GM23248 (cell line): Measurements from ENCODE around the gene THADA. TPM values are rescaled to one million over a fixed set of nuclear protein-coding genes. Genes with fewer than 3 reads are reported as not detected.

Source experiments
- DNase-seq: peaks from one replicate; pipeline ENCODE4 v3.0.0-alpha.2; 2015
- H2AFZ ChIP-seq: fragments of 200-600 bp; sonication (generic); 2 replicates; pipeline ENCODE4 v1.6.1; 2016; ENCODE audit warnings: antibody characterized with exemption
- H3F3A ChIP-seq: fragments of 200-600 bp; sonication (generic); 2 replicates; pipeline ENCODE4 v1.6.1; 2016; ENCODE audit warnings: mild to moderate bottlenecking, antibody characterized with exemption, mixed run types; ENCODE audit not compliant: insufficient read depth
- H3K27ac ChIP-seq: fragments of 200-600 bp; sonication (generic); 2 replicates; pipeline ENCODE4 v1.5.1; 2016; ENCODE audit warnings: mild to moderate bottlenecking
- H3K27me3 ChIP-seq: fragments of 200-600 bp; sonication (generic); replicated peaks from 2 replicates; pipeline ENCODE4 v1.6.1; 2016; ENCODE audit warnings: mild to moderate bottlenecking; ENCODE audit not compliant: insufficient read depth
- H3K36me3 ChIP-seq: fragments of 200-600 bp; sonication (generic); 2 replicates; pipeline ENCODE4 v1.6.1; 2016; ENCODE audit warnings: low read depth, mild to moderate bottlenecking
- H3K4me1 ChIP-seq: fragments of 200-600 bp; sonication (generic); 2 replicates; pipeline ENCODE4 v1.6.1; 2016; ENCODE audit warnings: mild to moderate bottlenecking; ENCODE audit not compliant: insufficient read depth
- H3K4me2 ChIP-seq: fragments of 200-600 bp; sonication (generic); one replicate; pipeline ENCODE4 v1.6.1; 2016; ENCODE audit warnings: mild to moderate bottlenecking; ENCODE audit not compliant: unreplicated experiment
- H3K4me3 ChIP-seq: fragments of 200-600 bp; sonication (generic); 2 replicates; pipeline ENCODE4 v1.5.1; 2016; ENCODE audit warnings: mild to moderate bottlenecking
- H3K79me2 ChIP-seq: fragments of 200-600 bp; sonication (generic); 2 replicates; pipeline ENCODE4 v1.6.1; 2016; ENCODE audit warnings: mild to moderate bottlenecking; ENCODE audit not compliant: insufficient read depth
- H3K9ac ChIP-seq: fragments of 200-600 bp; sonication (generic); 2 replicates; pipeline ENCODE4 v1.6.1; 2016; ENCODE audit warnings: mild to moderate bottlenecking
- H3K9me2 ChIP-seq: fragments of 200-600 bp; sonication (generic); 2 replicates; pipeline ENCODE4 v1.6.1; 2016; ENCODE audit warnings: mixed run types, mild to moderate bottlenecking, moderate library complexity; ENCODE audit not compliant: insufficient read depth
- H3K9me3 ChIP-seq: fragments of 200-600 bp; sonication (generic); one replicate; pipeline ENCODE4 v1.6.1; 2017; ENCODE audit warnings: low read depth
- H4K20me1 ChIP-seq: fragments of 200-600 bp; sonication (generic); 2 replicates; pipeline ENCODE4 v1.6.0; 2016; ENCODE audit not compliant: insufficient read depth
- EZH2 ChIP-seq: fragments of 200-600 bp; sonication (generic); IDR thresholded peaks from 2 replicates; pipeline ENCODE4 v1.6.1; 2018; ENCODE audit warnings: antibody characterized with exemption, mild to moderate bottlenecking; ENCODE audit not compliant: insufficient read depth, poor library complexity, severe bottlenecking
- EZH2phosphoT487 ChIP-seq: fragments of 200-600 bp; sonication (generic); IDR thresholded peaks from 2 replicates; pipeline ENCODE4 v1.6.1; 2018; ENCODE audit warnings: antibody characterized with exemption, moderate library complexity, mild to moderate bottlenecking, low read depth; ENCODE audit not compliant: insufficient read depth
- WGBS, 2 experiments: methylation state at CpG; one replicate each; pipeline ENCODE4 v1.1.6; 2015 to 2017; ENCODE audit warnings: low lambda C conversion rate in 2 of 2, low coverage in 1 of 2; ENCODE audit errors: missing lambda C conversion rate in 2 of 2; 5-methylcytosine and 5-hydroxymethylcytosine counted together
- in situ Hi-C: fragments of 300-500 bp; cut with MboI; formaldehyde crosslinking; loops from 2 replicates; pipeline ENCODE4 v1.15.0; 2020
- polyA plus RNA-seq: library from polyadenylated mRNA; unstranded; fragments of >200 nt; fragmentation: Nextera tagmentation; extraction: Ambion mirVana; gene quantifications from 2 replicates; pipeline ENCODE4 v1.2.1, GENCODE V29; 2016
- total RNA-seq: library from RNA; depleted of rRNA; stranded (reverse); fragments of >200 nt; shearing (Covaris generic); gene quantifications from 2 replicates; pipeline ENCODE4 v1.2.3, GENCODE V29; 2014

Gene THADA
- total and polyA plus RNA-seq, 2 experiments from 2014 or later, result 14.1 to 15.8 TPM

DNA sequence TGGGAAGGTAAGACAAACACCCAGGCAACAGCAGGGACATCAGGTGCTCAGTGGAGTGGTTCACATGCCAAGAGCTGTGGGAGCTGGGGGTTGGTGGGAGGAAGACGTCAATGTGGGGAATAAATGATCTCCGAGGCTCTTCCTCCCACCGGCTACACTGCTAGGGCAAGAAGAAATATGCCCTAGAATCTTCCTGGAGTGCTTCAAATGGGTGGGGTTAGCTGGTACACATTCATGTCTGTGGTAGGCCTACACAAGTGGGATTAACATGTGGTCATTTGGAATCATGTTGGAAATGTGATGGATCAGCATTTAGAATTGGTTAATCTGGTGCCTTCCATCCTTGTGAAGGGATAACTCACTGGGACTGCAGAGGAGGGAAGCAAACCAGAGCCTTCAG, 357.0 kb downstream of the THADA start:
- Histone ChIP-seq H4K20me1 (no peaks in the 10 kb centered on the region), H3K9me2 (no peaks in the 10 kb centered on the region), H3K4me1 (peaks cover 8% of the 10 kb centered on the region), H3K9me3 (no peaks in the 10 kb centered on the region), H3K9ac (no peak overlapping the region), H3K79me2 (no peaks in the 10 kb centered on the region), H3K4me2 (peak overlapping the region; percentile 61), H2AFZ (no peak overlapping the region), H3K27me3 (no peaks in the 10 kb centered on the region), H3K4me3 (no peak overlapping the region), H3K36me3 (no peaks in the 10 kb centered on the region), H3K27ac (no peak overlapping the region), H3F3A (peaks cover 9% of the 10 kb centered on the region; the same call in 1 of the 2 replicates)
- in situ Hi-C loops, result loop anchor here (10.0 kb wide), 2 partner anchors 246 to 394 kb away; no protein-coding TSS in a partner anchor
- DNase-seq, result peak; percentile 4
- 77 to 80% methylated on average over 3 of the region's 3 CpGs for WGBS, 2 experiments
- TF ChIP-seq EZH2phosphoT487, result no peak

DNA sequence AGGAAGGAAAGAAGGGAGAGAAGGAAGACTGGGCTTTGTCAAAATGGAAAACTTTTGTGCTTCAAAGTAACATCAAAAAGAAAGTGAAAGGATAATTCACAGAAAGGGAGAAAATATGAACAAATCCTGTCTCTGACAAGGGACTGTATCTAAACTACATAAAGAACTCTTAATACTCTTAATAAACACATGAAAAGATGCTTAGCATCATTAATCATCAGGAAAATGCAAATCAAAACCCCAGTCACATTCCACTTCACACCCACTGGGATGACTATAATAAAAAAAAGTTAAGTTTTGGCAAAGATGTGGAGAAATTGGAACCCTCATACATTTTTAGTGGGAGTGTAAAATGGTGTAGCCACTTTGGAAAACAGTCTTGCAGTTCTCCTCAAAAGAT, 357.7 kb downstream of the THADA start:
- H3K27ac ChIP-seq, result peak overlapping the region; percentile 13
- no peaks in the 10 kb centered on the region for H3K36me3 ChIP-seq
- peak; percentile 48 for DNase-seq
- H3K79me2 ChIP-seq, result no peaks in the 10 kb centered on the region
- H4K20me1 ChIP-seq, result no peaks in the 10 kb centered on the region
- no peaks in the 10 kb centered on the region for H3K27me3 ChIP-seq
- no peaks in the 10 kb centered on the region for H3K9me3 ChIP-seq
- H3K9ac ChIP-seq, result 0 out of 2 replicates have a peak overlapping the region, but pooled peaks have one; percentile 0
- peaks cover 8% of the 10 kb centered on the region for H3K4me1 ChIP-seq
- TF ChIP-seq EZH2, result no peak
- TF ChIP-seq EZH2phosphoT487, result no peak
- no peaks in the 10 kb centered on the region for H3K9me2 ChIP-seq
- 0 out of 2 replicates have a peak overlapping the region, but pooled peaks have one; percentile 4 for H3K4me3 ChIP-seq
- H3K4me2 ChIP-seq, result peak overlapping the region; percentile 61
- in situ Hi-C loops, result loop anchor here (10.0 kb wide), 2 partner anchors 247 to 393 kb away; no protein-coding TSS in a partner anchor
- H2AFZ ChIP-seq, result no peak overlapping the region
- peaks cover 9% of the 10 kb centered on the region; the same call in 1 of the 2 replicates for H3F3A ChIP-seq

DNA sequence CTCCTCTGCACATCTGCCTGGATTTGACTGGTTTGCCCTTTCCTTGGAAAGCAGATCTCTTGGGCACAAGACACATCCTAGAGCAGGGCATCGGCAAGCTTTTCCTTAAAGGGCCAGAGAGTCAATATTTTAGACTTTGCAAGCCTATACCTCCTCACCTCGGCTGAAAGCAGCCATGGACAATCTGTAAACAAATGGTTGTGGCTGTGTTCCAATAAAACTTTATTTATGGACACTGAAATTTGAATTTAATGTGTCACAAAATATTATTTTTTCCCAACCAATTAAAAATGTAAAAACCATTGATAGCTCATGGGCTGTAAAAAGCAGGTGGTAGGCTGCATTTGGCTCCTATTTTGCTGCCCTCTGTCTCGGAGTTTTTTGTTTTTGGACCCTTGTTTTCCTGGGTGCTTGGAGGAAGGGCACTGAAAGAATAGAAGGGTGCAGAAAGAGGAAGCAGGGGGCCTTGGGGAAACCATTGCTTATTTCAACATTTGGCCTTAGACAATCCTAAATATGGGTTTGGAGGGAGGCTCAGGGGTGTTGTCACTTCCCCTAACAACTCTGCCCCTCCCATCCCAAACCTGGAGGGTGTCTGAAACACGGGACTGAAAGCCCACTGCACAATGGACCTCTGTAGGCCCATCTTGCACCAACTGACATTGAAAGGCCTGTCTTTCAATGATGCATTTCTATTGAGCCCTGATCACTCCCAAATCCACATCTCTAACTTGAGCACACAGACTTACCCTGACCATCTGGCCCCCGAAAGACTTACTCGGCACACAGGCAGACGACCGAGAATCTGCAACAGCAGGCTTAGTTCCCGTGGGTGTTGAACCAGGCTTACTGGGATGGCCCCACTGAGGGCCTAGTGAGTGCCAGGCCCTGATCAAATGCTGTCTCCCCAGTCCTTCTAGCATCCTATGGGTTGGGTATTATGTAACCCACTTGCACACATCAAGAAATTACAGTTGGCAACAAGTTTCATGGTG, 362.3 kb downstream of the THADA start:
- H3K4me3 ChIP-seq, result no peak overlapping the region
- peaks cover 15% of the 10 kb centered on the region for H3K4me1 ChIP-seq
- no peaks in the 10 kb centered on the region for H3K79me2 ChIP-seq
- H3K36me3 ChIP-seq, result no peaks in the 10 kb centered on the region
- TF ChIP-seq EZH2phosphoT487, result no peak
- no peak for TF ChIP-seq EZH2
- H3K27ac ChIP-seq, result no peak overlapping the region
- no peaks in the 10 kb centered on the region for H3K27me3 ChIP-seq
- no peaks in the 10 kb centered on the region for H4K20me1 ChIP-seq
- no peaks in the 10 kb centered on the region for H3K9me3 ChIP-seq
- 89 to 94% methylated on average over 9 of the region's 9 CpGs for WGBS, 2 experiments
- in situ Hi-C loops, result loop anchor here (10.0 kb wide), 2 partner anchors 251 to 389 kb away; no protein-coding TSS in a partner anchor
- no peak for DNase-seq
- H3K9me2 ChIP-seq, result no peaks in the 10 kb centered on the region
- H3K4me2 ChIP-seq, result no peak overlapping the region
- no peak overlapping the region for H2AFZ ChIP-seq
- no peak overlapping the region for H3K9ac ChIP-seq
- peaks cover 15% of the 10 kb centered on the region for H3F3A ChIP-seq

DNA sequence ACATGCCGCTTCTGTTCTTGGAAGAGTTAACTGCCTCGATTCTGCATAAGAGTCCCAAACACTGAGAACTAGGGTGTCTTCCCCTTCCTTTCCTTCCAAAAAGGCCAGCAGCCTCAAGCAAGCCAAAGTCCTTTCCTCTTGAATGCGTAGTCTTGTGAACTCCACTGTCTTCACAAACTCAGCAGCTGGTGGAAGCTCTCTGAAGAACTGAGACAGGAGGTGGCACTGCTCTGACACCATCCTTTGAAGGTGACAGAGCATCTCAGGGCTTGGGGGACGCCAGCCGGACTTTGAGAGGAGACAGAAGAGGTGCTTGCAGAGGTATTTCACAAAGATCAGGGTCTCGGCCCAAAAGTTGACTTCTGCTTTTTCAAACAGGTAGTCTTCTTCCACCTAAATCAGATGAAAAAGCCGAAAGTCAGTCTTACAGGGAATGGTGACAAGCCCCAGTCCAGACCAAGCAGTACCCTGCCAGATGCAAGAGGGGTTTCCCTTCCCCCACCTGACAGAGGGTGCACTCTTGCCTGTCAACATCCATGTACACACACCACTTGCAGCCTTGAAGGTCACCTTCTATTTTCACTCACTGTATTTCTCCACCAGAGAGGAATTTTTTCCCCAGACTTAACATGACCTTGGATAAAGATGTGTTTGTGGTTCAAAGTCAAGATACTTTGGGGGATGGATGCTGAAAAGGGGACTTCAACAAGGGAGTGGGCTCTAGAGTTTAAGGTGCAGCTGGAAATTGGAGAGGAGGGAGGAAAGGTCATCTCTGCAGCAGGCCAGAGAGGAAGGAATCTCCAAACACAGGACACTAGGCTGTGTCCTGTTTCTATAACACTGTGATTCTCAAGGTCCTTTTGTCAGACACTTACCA, 364.6 kb downstream of the THADA start:
- Histone ChIP-seq H3K27ac (no peak overlapping the region), H3K9ac (no peak overlapping the region), H2AFZ (no peak overlapping the region), H3K79me2 (peaks cover under 1% of the 10 kb centered on the region), H3K27me3 (no peaks in the 10 kb centered on the region), H3K4me1 (peaks cover 17% of the 10 kb centered on the region), H3K4me3 (no peak overlapping the region), H3K4me2 (no peak overlapping the region), H3K9me2 (no peaks in the 10 kb centered on the region), H3F3A (peaks cover 17% of the 10 kb centered on the region), H4K20me1 (no peaks in the 10 kb centered on the region), H3K36me3 (no peaks in the 10 kb centered on the region), H3K9me3 (no peaks in the 10 kb centered on the region)
- TF ChIP-seq EZH2 (no peak), EZH2phosphoT487 (no peak)
- 82 to 83% methylated on average over 7 of the region's 7 CpGs for WGBS, 2 experiments
- no peak for DNase-seq
- in situ Hi-C loops, result loop anchor here (10.0 kb wide), 2 partner anchors 254 to 386 kb away; no protein-coding TSS in a partner anchor
